GM19324 (cell line): Measurements from ENCODE around the gene SETD2.
A peak's percentile ranks its signal among the peaks of the same experiment; 100 is the strongest.
"Not testable (repeated sequence)": the region's sequence is repeated elsewhere in the genome, so short reads cannot be mapped to it uniquely, and the experiment has no call there.

Experiments used
- ATAC-seq: cut with Tn5 transposase; IDR thresholded peaks from one replicate; pipeline ENCODE4 v1.9.1; 2021; ENCODE audit warnings: mild to moderate bottlenecking, moderate library complexity; ENCODE audit not compliant: unreplicated experiment, low FRiP score

The SETD2 gene

GRCh38 chr3:47103619-47104018 is 60.3 kb downstream of the SETD2 start:
- ATAC-seq: no peak

GRCh38 chr3:47102081-47102600 is 61.8 kb downstream of the SETD2 start:
- ATAC-seq: no peak

- no peak for ATAC-seq
These were observed 65.0 kb downstream of the SETD2 start for GRCh38 chr3:47098910-47099309.

GRCh38 chr3:47097864-47098263 is 66.0 kb downstream of the SETD2 start:
- ATAC-seq: no peak

- ATAC-seq: no peak
These were observed 67.0 kb downstream of the SETD2 start for GRCh38 chr3:47096959-47097358.

GRCh38 chr3:47092090-47092489 is 71.8 kb downstream of the SETD2 start:
- ATAC-seq: no peak

GRCh38 chr3:47089630-47090029 is 74.3 kb downstream of the SETD2 start:
- ATAC-seq: no peak

GRCh38 chr3:47086071-47086470 is 77.8 kb downstream of the SETD2 start:
- ATAC-seq: no peak

GRCh38 chr3:47083786-47084185 is 80.1 kb downstream of the SETD2 start:
- ATAC-seq: peak; percentile 62

- ATAC-seq: no peak
These were observed 81.4 kb downstream of the SETD2 start for GRCh38 chr3:47082519-47082918.

GRCh38 chr3:47079432-47079831 is 84.5 kb downstream of the SETD2 start:
- ATAC-seq: no peak

GRCh38 chr3:47073685-47074084 is 90.2 kb downstream of the SETD2 start:
- no peak for ATAC-seq

- no peak for ATAC-seq
These were observed 93.1 kb downstream of the SETD2 start for GRCh38 chr3:47070770-47071169.

GRCh38 chr3:47066259-47066658 is 97.7 kb downstream of the SETD2 start:
- ATAC-seq: not testable (repeated sequence)

GRCh38 chr3:47065681-47066080 is 98.2 kb downstream of the SETD2 start:
- no peak for ATAC-seq

- ATAC-seq: no peak
These were observed 98.9 kb downstream of the SETD2 start for GRCh38 chr3:47065058-47065457.

- no peak for ATAC-seq
These were observed 106.7 kb downstream of the SETD2 start for GRCh38 chr3:47057212-47057671.

GRCh38 chr3:47056705-47057104 is 107.2 kb downstream of the SETD2 start:
- ATAC-seq: no peak

- ATAC-seq: no peak
These were observed 109.5 kb downstream of the SETD2 start for GRCh38 chr3:47054412-47054811.

- ATAC-seq: no peak
These were observed 116.2 kb downstream of the SETD2 start for GRCh38 chr3:47047673-47048072.

- ATAC-seq: no peak
These were observed 116.8 kb downstream of the SETD2 start for GRCh38 chr3:47047069-47047468.

- ATAC-seq: no peak
These were observed 121.6 kb downstream of the SETD2 start for GRCh38 chr3:47042231-47042791.

GRCh38 chr3:47041114-47041513 is 122.8 kb downstream of the SETD2 start:
- no peak for ATAC-seq
